H1 (cell line): Measurements from ENCODE around the gene DAPK1. TPM values are rescaled to one million over a fixed set of nuclear protein-coding genes. Genes with fewer than 3 reads are reported as not detected.

ENCODE experiments used
- KDM5A ChIP-seq: fragments of 200-600 bp; IDR thresholded peaks from 2 replicates; pipeline ENCODE4 v1.7.1; 2012; ENCODE audit warnings: mild to moderate bottlenecking, low read length, inconsistent platforms, mixed read lengths
- polyA plus RNA-seq, 7 experiments: library from polyadenylated mRNA; depleted of rRNA in 3 of 7; stranded (reverse) in 5 of 7; unstranded in 2 of 7; fragments of >200 nt in 5 of 7; fragments of 200-250 nt in 2 of 7; gene quantifications; 1 replicate in 5 of 7; 2 replicates in 1 of 7; 4 replicates in 1 of 7; pipeline versions ENCODE4 v1.2.1 to v1.2.3, GENCODE V29; 2011 to 2013; ENCODE audit warnings: missing spikeins in 2 of 7, mixed read lengths in 2 of 7
- total RNA-seq: library from RNA; stranded (reverse); fragmentation: NEBNext Ultra II Directional; extraction: Animal tissue kit (Norgen Biotek cat#: 25700); gene quantifications from 2 replicates; pipeline ENCODE4 v1.2.1, GENCODE V29; 2021
- TF ChIP-seq, protein P1 (sequence below): IDR thresholded peaks from 2 replicates; pipeline ENCODE4 v1.6.1; 2012; ENCODE audit warnings: low read length, inconsistent platforms

DAPK1 gene
- total and polyA plus RNA-seq, 2 of the 8 experiments (the other 6 are each of a cell fraction or from before 2014, with no cell fraction given), result 62.4 to 131 TPM

DNA sequence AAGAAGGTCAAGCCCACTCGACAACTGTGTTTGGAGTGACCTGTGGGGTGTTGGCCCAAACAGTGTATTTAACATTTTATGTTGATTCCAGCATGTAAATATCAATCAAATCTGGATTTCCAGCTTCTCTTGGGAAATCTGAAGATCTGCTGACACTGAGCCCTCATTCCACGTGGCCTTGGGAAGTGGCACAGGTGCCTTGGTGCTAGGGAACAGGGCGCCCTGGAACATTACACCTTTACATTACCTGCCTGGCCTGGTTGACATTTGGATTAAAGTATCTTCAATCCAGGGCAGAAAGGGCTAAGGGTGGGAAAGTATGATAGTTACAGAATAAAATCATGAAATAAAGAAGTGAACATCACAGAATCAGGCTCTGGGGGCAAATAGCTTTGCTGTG is 143.4 kb downstream of the DAPK1 start (continued):
- TF ChIP-seq KDM5A, result no peak
- TF ChIP-seq, protein P1, sequence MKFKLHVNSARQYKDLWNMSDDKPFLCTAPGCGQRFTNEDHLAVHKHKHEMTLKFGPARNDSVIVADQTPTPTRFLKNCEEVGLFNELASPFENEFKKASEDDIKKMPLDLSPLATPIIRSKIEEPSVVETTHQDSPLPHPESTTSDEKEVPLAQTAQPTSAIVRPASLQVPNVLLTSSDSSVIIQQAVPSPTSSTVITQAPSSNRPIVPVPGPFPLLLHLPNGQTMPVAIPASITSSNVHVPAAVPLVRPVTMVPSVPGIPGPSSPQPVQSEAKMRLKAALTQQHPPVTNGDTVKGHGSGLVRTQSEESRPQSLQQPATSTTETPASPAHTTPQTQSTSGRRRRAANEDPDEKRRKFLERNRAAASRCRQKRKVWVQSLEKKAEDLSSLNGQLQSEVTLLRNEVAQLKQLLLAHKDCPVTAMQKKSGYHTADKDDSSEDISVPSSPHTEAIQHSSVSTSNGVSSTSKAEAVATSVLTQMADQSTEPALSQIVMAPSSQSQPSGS, result no peak
